OCI-LY1 (cell line): ENCODE data around the gene NFYC.

Experiments
- H2AFZ ChIP-seq: fragments of 200-600 bp; sonication (generic), shearing (Covaris generic); 2 replicates; pipeline ENCODE4 v1.6.0; 2014; ENCODE audit warnings: antibody characterized with exemption, mild to moderate bottlenecking, low read length
- H3F3A ChIP-seq: fragments of 200-600 bp; sonication (generic), shearing (Covaris generic); 2 replicates; pipeline ENCODE4 v1.6.0; 2014; ENCODE audit warnings: mild to moderate bottlenecking, antibody characterized with exemption, low read length, moderate library complexity; ENCODE audit not compliant: insufficient read depth
- H3K27ac ChIP-seq: fragments of 200-600 bp; sonication (generic); 2 replicates; pipeline ENCODE4 v1.5.1; 2014; ENCODE audit warnings: low read length, mixed run types, mild to moderate bottlenecking, low read depth; ENCODE audit not compliant: poor library complexity, severe bottlenecking
- H3K27me3 ChIP-seq: fragments of 200-600 bp; sonication (generic); 2 replicates; pipeline ENCODE4 v1.6.0; 2014; ENCODE audit warnings: antibody characterized with exemption, mild to moderate bottlenecking, low read length, moderate library complexity; ENCODE audit not compliant: insufficient read depth
- H3K36me3 ChIP-seq: fragments of 200-600 bp; sonication (generic); 2 replicates; pipeline ENCODE4 v1.6.1; 2014; ENCODE audit warnings: mild to moderate bottlenecking, antibody characterized with exemption, low read length, moderate library complexity, mixed read lengths; ENCODE audit not compliant: insufficient read depth
- H3K4me1 ChIP-seq: fragments of 200-600 bp; sonication (generic); 2 replicates; pipeline ENCODE4 v1.5.1; 2014; ENCODE audit warnings: mild to moderate bottlenecking, low read length, moderate library complexity; ENCODE audit not compliant: insufficient read depth, severe bottlenecking
- H3K4me2 ChIP-seq: fragments of 200-600 bp; sonication (generic), shearing (Covaris generic); 2 replicates; pipeline ENCODE4 v1.6.1; 2014; ENCODE audit warnings: low read length
- H3K4me3 ChIP-seq: fragments of 200-600 bp; sonication (generic); 2 replicates; pipeline ENCODE4 v1.5.1; 2014; ENCODE audit warnings: low read length, low read depth, mild to moderate bottlenecking, mixed read lengths; ENCODE audit not compliant: poor library complexity, severe bottlenecking
- H3K79me2 ChIP-seq: fragments of 200-600 bp; shearing (Covaris generic); 2 replicates; pipeline ENCODE4 v1.6.1; 2016; ENCODE audit warnings: mixed run types, low read length, mixed read lengths; ENCODE audit not compliant: insufficient read depth
- H3K9ac ChIP-seq: fragments of 200-600 bp; sonication (generic), shearing (Covaris generic); 2 replicates; pipeline ENCODE4 v1.6.1; 2014; ENCODE audit warnings: mild to moderate bottlenecking, low read length, mixed read lengths
- H3K9me2 ChIP-seq: fragments of 200-600 bp; sonication (generic), shearing (Covaris generic); 2 replicates; pipeline ENCODE4 v1.6.1; 2014; ENCODE audit warnings: low read depth, mild to moderate bottlenecking, low read length, mixed read lengths
- H3K9me3 ChIP-seq: fragments of 200-600 bp; shearing (Covaris generic); 2 replicates; pipeline ENCODE4 v1.6.1; 2014; ENCODE audit warnings: low read length, mixed read lengths
- H4K20me1 ChIP-seq: fragments of 200-600 bp; sonication (generic), shearing (Covaris generic); 2 replicates; pipeline ENCODE4 v1.6.0; 2016; ENCODE audit warnings: mild to moderate bottlenecking, low read length; ENCODE audit not compliant: insufficient read depth
- CTCF ChIP-seq: fragments of 200-600 bp; sonication (generic), shearing (Covaris generic); IDR thresholded peaks from 2 replicates; pipeline ENCODE4 v1.5.1; 2017; ENCODE audit warnings: mild to moderate bottlenecking, antibody characterized with exemption, low read length, moderate library complexity, mixed read lengths
- EZH2 ChIP-seq: fragments of 200-600 bp; sonication (generic), shearing (Covaris generic); IDR thresholded peaks from 2 replicates; pipeline ENCODE4 v1.8.0; 2017; ENCODE audit warnings: borderline replicate concordance, mixed run types, mild to moderate bottlenecking, antibody characterized with exemption, low read length, moderate library complexity, mixed read lengths

NFYC gene

GRCh38 chr1:40787737-40788560, 96.4 kb downstream of the NFYC start:
- no peaks in the 10 kb centered on the region for H4K20me1 ChIP-seq
- H3K4me2 ChIP-seq, result no peak overlapping the region
- H3K36me3 ChIP-seq, result no peaks in the 10 kb centered on the region
- no peak for TF ChIP-seq EZH2
- TF ChIP-seq CTCF, result no peak
- no peaks in the 10 kb centered on the region for H3K9me2 ChIP-seq
- H3K27me3 ChIP-seq, result peaks cover 3% of the 10 kb centered on the region; the same call in 1 of the 2 replicates
- no peak overlapping the region for H3K4me3 ChIP-seq
- H3K79me2 ChIP-seq, result no peaks in the 10 kb centered on the region
- H3K4me1 ChIP-seq, result no peaks in the 10 kb centered on the region
- no peak overlapping the region for H3K9ac ChIP-seq
- H3K9me3 ChIP-seq, result no peaks in the 10 kb centered on the region
- no peaks in the 10 kb centered on the region for H3F3A ChIP-seq
- no peak overlapping the region for H3K27ac ChIP-seq
- H2AFZ ChIP-seq, result no peak overlapping the region

GRCh38 chr1:40788561-40789341, 97.2 kb downstream of the NFYC start:
- no peaks in the 10 kb centered on the region for H4K20me1 ChIP-seq
- H3K9me3 ChIP-seq, result no peaks in the 10 kb centered on the region
- TF ChIP-seq EZH2 (no peak), CTCF (no peak)
- H3K27ac ChIP-seq, result no peak overlapping the region
- no peaks in the 10 kb centered on the region for H3K36me3 ChIP-seq
- no peaks in the 10 kb centered on the region for H3K4me1 ChIP-seq
- H3K9me2 ChIP-seq, result no peaks in the 10 kb centered on the region
- H3K27me3 ChIP-seq, result peaks cover 5% of the 10 kb centered on the region
- no peak overlapping the region for H3K4me2 ChIP-seq
- H3K79me2 ChIP-seq, result no peaks in the 10 kb centered on the region
- H3K9ac ChIP-seq, result no peak overlapping the region
- no peak overlapping the region for H3K4me3 ChIP-seq
- H2AFZ ChIP-seq, result no peak overlapping the region
- no peaks in the 10 kb centered on the region for H3F3A ChIP-seq

- Histone ChIP-seq H3K27ac (no peak overlapping the region), H3K9ac (no peak overlapping the region), H4K20me1 (no peaks in the 10 kb centered on the region), H3K4me2 (no peak overlapping the region), H3K4me1 (no peaks in the 10 kb centered on the region), H3F3A (no peaks in the 10 kb centered on the region), H3K9me3 (no peaks in the 10 kb centered on the region), H3K79me2 (no peaks in the 10 kb centered on the region), H3K36me3 (no peaks in the 10 kb centered on the region), H3K4me3 (no peak overlapping the region), H3K27me3 (peaks cover 9% of the 10 kb centered on the region), H2AFZ (no peak overlapping the region), H3K9me2 (no peaks in the 10 kb centered on the region)
- TF ChIP-seq CTCF (no peak), EZH2 (no peak)
Observed at GRCh38 chr1:40789342-40789598, 97.8 kb downstream of the NFYC start.
